A549 (cell line): ENCODE results near the gene CFAP157. TPM values are rescaled to one million over a fixed set of nuclear protein-coding genes. Genes with fewer than 3 reads are reported as not detected.

Experiments
- ATAC-seq, 2 experiments: fragments of 200-7000 bp in 1 of 2; fragments of >200 bp in 1 of 2; cut with Nextera tagmentation in 1 of 2; cut with Tn5 transposase in 1 of 2; 3 replicates each; pipeline versions ENCODE4 v1.8.0 to v1.9.1; 2018 to 2020; ENCODE audit warnings: mild to moderate bottlenecking in 1 of 2, moderate library complexity in 1 of 2
- CTCF ChIA-PET: fragments of 300-600 bp; sonication (Branson Sonifier 250); formaldehyde crosslinking; extraction: SDS; loops from one replicate; lab custom pipeline; 2021; ENCODE audit warnings: antibody characterized with exemption, inconsistent platforms; lab: Yijun Ruan, JAX
- POLR2A ChIA-PET: fragments of 350-600 bp; formaldehyde crosslinking; extraction: SDS; loops from one replicate; lab custom pipeline; 2021; ENCODE audit warnings: antibody characterized with exemption, inconsistent platforms; lab: Yijun Ruan, JAX
- DNase-seq, 2 experiments: peaks; one replicate each; pipeline versions ENCODE4 v3.0.0 to v3.0.0-alpha.2; 2011 to 2016; ENCODE audit warnings: low read depth in 1 of 2, low spot score in 1 of 2
- FAIRE-seq: peaks from 2 replicates; lab custom pipeline; 2011; peaks lifted over from hg19 to GRCh38; lab: Jason Lieb, UNC
- H3K27ac ChIP-seq, 2 experiments: fragments of >200 bp; sonication (Bioruptor Twin); formaldehyde crosslinking; 3 replicates each; pipeline ENCODE4 v1.5.1; 2016 to 2017
- H3K4me1 ChIP-seq: fragments of >200 bp; sonication (Bioruptor Twin); formaldehyde crosslinking; 3 replicates; pipeline ENCODE4 v1.6.1; 2016
- H3K4me2 ChIP-seq: fragments of >200 bp; sonication (Bioruptor Twin); formaldehyde crosslinking; 3 replicates; pipeline ENCODE4 v1.6.1; 2016
- H3K4me3 ChIP-seq: fragments of >200 bp; sonication (Bioruptor Twin); formaldehyde crosslinking; 3 replicates; pipeline ENCODE4 v1.5.1; 2016
- H3K9me3 ChIP-seq: fragments of >200 bp; sonication (Bioruptor Twin); formaldehyde crosslinking; 3 replicates; pipeline ENCODE4 v1.6.1; 2016
- ATOH8 ChIP-seq: fragments of 250-450 bp; sonication (Bioruptor Pico); IDR thresholded peaks from 2 replicates; pipeline ENCODE4 v1.5.0; 2020; ENCODE audit warnings: low read depth, mild to moderate bottlenecking, moderate library complexity
- BCL3 ChIP-seq: fragments of >200 bp; sonication (Bioruptor Twin); formaldehyde crosslinking; IDR thresholded peaks from 3 replicates; pipeline ENCODE4 v1.6.1; 2016
- CBX8 ChIP-seq: fragments of 200-600 bp; sonication (generic); IDR thresholded peaks from 2 replicates; pipeline ENCODE4 v1.6.1; 2016
- CHD2 ChIP-seq: fragments of 150-350 bp; IDR thresholded peaks from 2 replicates; pipeline ENCODE4 v1.6.1; 2014; ENCODE audit warnings: low read length; ENCODE audit not compliant: partially characterized antibody
- CHD4 ChIP-seq: fragments of 200-600 bp; sonication (generic); IDR thresholded peaks from 2 replicates; pipeline ENCODE4 v1.6.1; 2016; ENCODE audit warnings: antibody characterized with exemption, mild to moderate bottlenecking, borderline replicate concordance
- E2F6 ChIP-seq: IDR thresholded peaks from 2 replicates; pipeline ENCODE4 v1.6.1; 2012; ENCODE audit warnings: low read depth, borderline replicate concordance
- EP300 ChIP-seq, 2 experiments: fragments of >200 bp; sonication (Bioruptor Twin); formaldehyde crosslinking; IDR thresholded peaks; 2 replicates in 1 of 2; 3 replicates in 1 of 2; pipeline ENCODE4 v1.6.1; 2016 to 2017
- FOXS1 ChIP-seq: fragments of 250-450 bp; sonication (Bioruptor Pico); IDR thresholded peaks from 2 replicates; pipeline ENCODE4 v1.5.0; 2020; ENCODE audit warnings: mild to moderate bottlenecking, moderate library complexity
- HDAC2 ChIP-seq: fragments of 200-600 bp; sonication (generic); IDR thresholded peaks from 2 replicates; pipeline ENCODE4 v1.6.1; 2016
- HOXA7 ChIP-seq: fragments of 250-450 bp; sonication (Bioruptor Pico); IDR thresholded peaks from 2 replicates; pipeline ENCODE4 v1.5.0; 2020; ENCODE audit warnings: mild to moderate bottlenecking, moderate library complexity
- KDM5A ChIP-seq: fragments of 200-600 bp; sonication (generic); IDR thresholded peaks from 2 replicates; pipeline ENCODE4 v1.6.1; 2016; ENCODE audit warnings: antibody characterized with exemption, mild to moderate bottlenecking
- MAFK ChIP-seq: fragments of 450-650 bp; IDR thresholded peaks from 2 replicates; pipeline ENCODE4 v1.6.1; 2014; ENCODE audit not compliant: partially characterized antibody
- NPAS2 ChIP-seq: fragments of 250-450 bp; sonication (Bioruptor Pico); IDR thresholded peaks from 2 replicates; pipeline ENCODE4 v1.8.0; 2022; ENCODE audit warnings: mild to moderate bottlenecking, moderate library complexity, borderline replicate concordance
- PHF8 ChIP-seq: fragments of 200-600 bp; sonication (generic); IDR thresholded peaks from 2 replicates; pipeline ENCODE4 v1.6.1; 2016; ENCODE audit warnings: low read depth, mild to moderate bottlenecking, antibody characterized with exemption, moderate library complexity, borderline replicate concordance
- RCOR1 ChIP-seq: fragments of 150-350 bp; IDR thresholded peaks from 2 replicates; pipeline ENCODE4 v1.6.1; 2014; ENCODE audit warnings: antibody characterized with exemption, low read length, low read depth
- REST ChIP-seq: fragments of 200-600 bp; sonication (generic); IDR thresholded peaks from 2 replicates; pipeline ENCODE4 v1.6.1; 2016; ENCODE audit warnings: antibody characterized with exemption, mild to moderate bottlenecking, moderate library complexity
- RNF2 ChIP-seq: fragments of 200-600 bp; sonication (generic); IDR thresholded peaks from 2 replicates; pipeline ENCODE4 v1.6.1; 2016; ENCODE audit warnings: low read depth, mild to moderate bottlenecking, antibody characterized with exemption, moderate library complexity, borderline replicate concordance
- SREBF2 ChIP-seq: fragments of 450-650 bp; IDR thresholded peaks from 2 replicates; pipeline ENCODE4 v1.6.1; 2014; ENCODE audit warnings: mild to moderate bottlenecking, moderate library complexity
- USF2 ChIP-seq: fragments of 450-650 bp; IDR thresholded peaks from 2 replicates; pipeline ENCODE4 v1.6.1; 2014; ENCODE audit warnings: antibody characterized with exemption
- ZNF302 ChIP-seq: fragments of 250-450 bp; sonication (Bioruptor Pico); IDR thresholded peaks from 2 replicates; pipeline ENCODE4 v1.9.0; 2021; ENCODE audit warnings: inconsistent platforms, mild to moderate bottlenecking, moderate library complexity
- WGBS: methylation state at CpG from one replicate; pipeline ENCODE4 v1.1.6; 2017; ENCODE audit errors: missing lambda C conversion rate; 5-methylcytosine and 5-hydroxymethylcytosine counted together
- polyA plus RNA-seq, 4 experiments: library from polyadenylated mRNA; depleted of rRNA in 3 of 4; stranded (reverse); fragments of >200 nt; fragmentation: RNase III in 1 of 4; extraction: RNeasy Plus Mini Kit Qiagen cat#74134 plus additional on column Dnase treatment in 1 of 4; gene quantifications; 2 replicates in 3 of 4; 3 replicates in 1 of 4; pipeline ENCODE4 v1.2.3, GENCODE V29; 2011 to 2017

Gene CFAP157
- polyA plus RNA-seq, 2 of the 4 experiments (the other 2 are of a cell fraction): 0.04 TPM

- POLR2A ChIA-PET: no interaction called here
- no peak for FAIRE-seq
- TF ChIP-seq HOXA7: no peak
- TF ChIP-seq MAFK: peak; percentile 62
These were observed 24.2 kb upstream of the CFAP157 start for GRCh38 chr9:127682351-127683136.

GRCh38 chr9:127683723-127684122 lies 23.1 kb upstream of the CFAP157 start:
- WGBS: 95% methylated on average over 5 of the region's 5 CpGs
- CTCF ChIA-PET: interaction anchor here (0.9 to 3.6 kb wide), 8 partner anchors 9 to 186 kb away, joined by 3 to 21 read pairs (median 4); partner anchors contain the start of genes CFAP157 and TOR2A
- no peak overlapping the region for H3K4me2 ChIP-seq
- no peak overlapping the region for H3K4me3 ChIP-seq
- no peak for FAIRE-seq
- POLR2A ChIA-PET: no interaction called here
- H3K27ac ChIP-seq: no peak overlapping the region
- H3K4me1 ChIP-seq: peaks cover 5% of the 10 kb centered on the region; the same call in 2 of the 3 replicates
- TF ChIP-seq USF2: no peak
- TF ChIP-seq KDM5A: no peak
- TF ChIP-seq PHF8: no peak
- no peak for TF ChIP-seq HDAC2
- TF ChIP-seq RNF2: no peak
- TF ChIP-seq BCL3: no peak
- TF ChIP-seq CHD4: no peak
- no peak for TF ChIP-seq NPAS2 (CRISPR knock-in tag)
- TF ChIP-seq CHD2: no peak
- no peak for TF ChIP-seq E2F6
- TF ChIP-seq CBX8: no peak
- no peak for TF ChIP-seq EP300 (IDR thresholded peaks at IDR 0.05)
- no peak for TF ChIP-seq REST
- TF ChIP-seq ATOH8 (CRISPR knock-in tag): no peak
- no peak for TF ChIP-seq SREBF2
- no peak for TF ChIP-seq ZNF302
- TF ChIP-seq RCOR1: no peak
- no peak for TF ChIP-seq FOXS1 (CRISPR knock-in tag)
- no peak for ATAC-seq
- DNase-seq: no peak
- H3K9me3 ChIP-seq: no peaks in the 10 kb centered on the region

More at GRCh38 chr9:127682351-127683136, 24.2 kb upstream of the CFAP157 start:
- Histone ChIP-seq H3K9me3 (no peaks in the 10 kb centered on the region), H3K27ac (no peak overlapping the region), H3K4me3 (no peak overlapping the region), H3K4me2 (no peak overlapping the region), H3K4me1 (peaks cover 5% of the 10 kb centered on the region; the same call in 2 of the 3 replicates)
- 94% methylated on average over 23 of the region's 23 CpGs for WGBS
- no peak for ATAC-seq
- CTCF ChIA-PET: interaction anchor here (1.0 to 3.6 kb wide), 6 partner anchors 10 to 238 kb away, joined by 3 to 21 read pairs (median 4); partner anchors contain the start of gene TOR2A
- DNase-seq: no peak
